Measurements from ENCODE around the gene GKAP1. TPM values are rescaled to one million over a fixed set of nuclear protein-coding genes. Genes with fewer than 3 reads are reported as not detected.
"Not testable (repeated sequence)": the region's sequence is repeated elsewhere in the genome, so short reads cannot be mapped to it uniquely, and the experiment has no call there.

GKAP1 gene
- total and polyA plus RNA-seq, 2 of the 13 experiments (the other 11 are each of a cell fraction or from before 2014, with no cell fraction given) = 5.6 to 6.1 TPM

GRCh38 chr9:83705219-83705651 is 112.3 kb downstream of the GKAP1 start:
- Histone ChIP-seq H3K4me3 (replicated peaks in 1 of 3; ENCODE audit: insufficient read depth in 1 of 3, low read depth in 2 of 3, low read length in 3 of 3) (peak overlapping the region; percentile 82 to 99 (median 94); a peak in 4 of 6 replicates), H4K20me1 (ENCODE audit: insufficient read depth, low read length) (peaks cover 56% of the 10 kb centered on the region), H3K79me2 (ENCODE audit: insufficient read depth, low read length) (peaks cover 75% of the 10 kb centered on the region), H3K4me1 (ENCODE audit: insufficient read depth, low read length) (peaks cover 60% of the 10 kb centered on the region), H3K9ac (ENCODE audit: insufficient read depth, low read depth, low read length) (peak overlapping the region; percentile 95; the same call in 1 of the 2 replicates), H3K4me2 (ENCODE audit: low read depth, low read length) (peak overlapping the region; percentile 87), H3K27ac (ENCODE audit: extremely low read length, insufficient read depth, low read length) (peak overlapping the region; percentile 11)
- in situ Hi-C loops (cut with HindIII; ENCODE audit: extremely low pct_ligation_motif_present, low pct_unique_long_range_greater_than_20kb); H3K27me3 ChIP-seq (ENCODE audit: control insufficient read depth in 1 of 2, insufficient read depth in 2 of 2, low read length in 2 of 2); FAIRE-seq; H3K36me3 ChIP-seq (replicated peaks in 1 of 2; ENCODE audit: control insufficient read depth in 1 of 2, insufficient read depth in 2 of 2, low read length in 2 of 2); CTCF ChIA-PET (ENCODE audit: low intra/inter-chr PET ratio, low total read pairs); H3K9me3 ChIP-seq (ENCODE audit: low read length); POLR2A ChIA-PET; ATAC-seq; BruUV-seq (replicated peaks); H2AFZ ChIP-seq (ENCODE audit: low read length): not testable (repeated sequence)
- WGBS (ENCODE audit: low lambda C conversion rate) = 74% methylated on average over 12 of the region's 12 CpGs
- intact Hi-C loops (cut with micrococcal nuclease; ENCODE audit: unreplicated experiment) = loop anchor here (5.0 kb wide), 1 partner anchor 43 kb away; no protein-coding TSS in a partner anchor
- peak; percentile 21 for DNase-seq (ENCODE audit: low spot score)
- TF ChIP-seq ZBTB38 (CRISPR knock-in tag; IDR thresholded peaks at IDR 0.05) (peak; percentile 61; the same call in 1 of the 2 replicates), ZMYM3 (CRISPR knock-in tag; IDR thresholded peaks at IDR 0.05) (peak; percentile 90), ZNF280D (CRISPR knock-in tag; IDR thresholded peaks at IDR 0.05) (0 out of 2 replicates have a peak, but pooled peaks have one; percentile 37), CEBPG (CRISPR knock-in tag; IDR thresholded peaks at IDR 0.05) (peak; percentile 86), HOMEZ (CRISPR knock-in tag; IDR thresholded peaks at IDR 0.05; ENCODE audit: low read depth) (0 out of 2 replicates have a peak, but pooled peaks have one; percentile 13), ZNF441 (CRISPR knock-in tag; IDR thresholded peaks at IDR 0.05; ENCODE audit: borderline replicate concordance) (0 out of 2 replicates have a peak, but pooled peaks have one; percentile 31), ZMYM2 (CRISPR knock-in tag; IDR thresholded peaks at IDR 0.05) (peak; percentile 82; the same call in 1 of the 2 replicates), ZNF770 (CRISPR knock-in tag; IDR thresholded peaks at IDR 0.05) (peak; percentile 97), KLF16 (CRISPR knock-in tag; IDR thresholded peaks at IDR 0.05) (0 out of 4 replicates have a peak, but pooled peaks of 1 of the 2 experiments have one; percentile 5), KDM1A (CRISPR knock-in tag; IDR thresholded peaks at IDR 0.05) (peak; percentile 52; the same call in 1 of the 2 replicates), ZBTB33 (CRISPR knock-in tag; IDR thresholded peaks at IDR 0.05) (peak; percentile 61), ZNF460 (CRISPR knock-in tag; IDR thresholded peaks at IDR 0.05; ENCODE audit: borderline replicate concordance) (peak; percentile 97), POGZ (CRISPR knock-in tag; IDR thresholded peaks at IDR 0.05) (peak; percentile 77), HDAC2 (CRISPR knock-in tag; IDR thresholded peaks at IDR 0.05) (0 out of 2 replicates have a peak, but pooled peaks have one; percentile 29), RCOR2 (CRISPR knock-in tag; IDR thresholded peaks at IDR 0.05) (peak; percentile 51; the same call in 1 of the 2 replicates)

Data from HepG2 (cell line).